ENCODE data around the gene SLC4A7.

DNA sequence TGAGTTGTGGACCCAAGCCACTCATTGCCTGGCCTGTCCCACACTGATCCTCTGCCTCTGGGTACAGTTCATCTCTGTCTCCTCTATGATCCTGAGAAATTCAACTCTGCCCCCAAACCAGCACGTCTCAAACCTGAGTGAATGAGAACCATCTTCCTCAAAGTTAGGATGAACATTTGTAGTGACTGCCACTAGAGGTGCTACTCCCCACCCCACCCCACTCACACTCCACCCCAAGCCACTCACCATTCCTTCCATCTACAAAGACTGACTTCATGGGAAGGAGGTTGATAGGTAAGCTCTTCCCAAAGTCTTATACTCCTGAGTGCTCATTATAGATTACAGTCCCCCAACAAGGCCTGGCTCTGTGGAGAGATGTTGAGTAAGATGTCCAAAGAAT is 158.8 kb downstream of the SLC4A7 start:
- TF ChIP-seq, protein P1, sequence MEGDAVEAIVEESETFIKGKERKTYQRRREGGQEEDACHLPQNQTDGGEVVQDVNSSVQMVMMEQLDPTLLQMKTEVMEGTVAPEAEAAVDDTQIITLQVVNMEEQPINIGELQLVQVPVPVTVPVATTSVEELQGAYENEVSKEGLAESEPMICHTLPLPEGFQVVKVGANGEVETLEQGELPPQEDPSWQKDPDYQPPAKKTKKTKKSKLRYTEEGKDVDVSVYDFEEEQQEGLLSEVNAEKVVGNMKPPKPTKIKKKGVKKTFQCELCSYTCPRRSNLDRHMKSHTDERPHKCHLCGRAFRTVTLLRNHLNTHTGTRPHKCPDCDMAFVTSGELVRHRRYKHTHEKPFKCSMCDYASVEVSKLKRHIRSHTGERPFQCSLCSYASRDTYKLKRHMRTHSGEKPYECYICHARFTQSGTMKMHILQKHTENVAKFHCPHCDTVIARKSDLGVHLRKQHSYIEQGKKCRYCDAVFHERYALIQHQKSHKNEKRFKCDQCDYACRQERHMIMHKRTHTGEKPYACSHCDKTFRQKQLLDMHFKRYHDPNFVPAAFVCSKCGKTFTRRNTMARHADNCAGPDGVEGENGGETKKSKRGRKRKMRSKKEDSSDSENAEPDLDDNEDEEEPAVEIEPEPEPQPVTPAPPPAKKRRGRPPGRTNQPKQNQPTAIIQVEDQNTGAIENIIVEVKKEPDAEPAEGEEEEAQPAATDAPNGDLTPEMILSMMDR (conservative IDR thresholded peaks at IDR 0.05): no peak
- no peak for TF ChIP-seq EZH2 (IDR thresholded peaks at IDR 0.05; ENCODE audit: low read depth)

Data from PC-9 (cell line).